ENCODE results near the gene CENPU. TPM values are rescaled to one million over a fixed set of nuclear protein-coding genes. Genes with fewer than 3 reads are reported as not detected.
"Not testable (repeated sequence)": the region's sequence is repeated elsewhere in the genome, so short reads cannot be mapped to it uniquely, and the experiment has no call there.

CENPU gene
- total RNA-seq, 1 donor from 2014 or later = 2.2 TPM

DNA sequence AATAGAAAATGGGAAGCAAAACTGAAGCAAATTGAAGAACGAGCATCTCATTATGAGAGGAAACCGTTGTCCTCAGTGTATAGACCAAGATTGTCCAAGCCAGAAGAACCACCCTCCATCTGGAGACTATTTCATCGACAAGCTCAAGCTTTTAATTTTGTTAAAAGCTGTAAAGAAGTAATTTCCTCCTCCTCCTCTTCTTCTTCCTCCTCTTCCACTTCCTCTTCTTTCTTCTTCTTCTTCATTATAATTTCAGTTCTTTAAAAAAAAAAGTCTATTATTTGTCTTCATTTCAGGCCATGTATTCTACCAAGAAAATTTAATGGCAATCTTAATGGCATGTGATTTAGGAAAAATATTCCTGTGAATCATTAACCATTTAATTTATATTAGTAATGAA lies 76.8 kb downstream of the CENPU start:
- ATAC-seq = no peak
- H3K27me3 ChIP-seq (ENCODE audit: low read depth) = no peaks in the 10 kb centered on the region
- TF ChIP-seq, protein P1, sequence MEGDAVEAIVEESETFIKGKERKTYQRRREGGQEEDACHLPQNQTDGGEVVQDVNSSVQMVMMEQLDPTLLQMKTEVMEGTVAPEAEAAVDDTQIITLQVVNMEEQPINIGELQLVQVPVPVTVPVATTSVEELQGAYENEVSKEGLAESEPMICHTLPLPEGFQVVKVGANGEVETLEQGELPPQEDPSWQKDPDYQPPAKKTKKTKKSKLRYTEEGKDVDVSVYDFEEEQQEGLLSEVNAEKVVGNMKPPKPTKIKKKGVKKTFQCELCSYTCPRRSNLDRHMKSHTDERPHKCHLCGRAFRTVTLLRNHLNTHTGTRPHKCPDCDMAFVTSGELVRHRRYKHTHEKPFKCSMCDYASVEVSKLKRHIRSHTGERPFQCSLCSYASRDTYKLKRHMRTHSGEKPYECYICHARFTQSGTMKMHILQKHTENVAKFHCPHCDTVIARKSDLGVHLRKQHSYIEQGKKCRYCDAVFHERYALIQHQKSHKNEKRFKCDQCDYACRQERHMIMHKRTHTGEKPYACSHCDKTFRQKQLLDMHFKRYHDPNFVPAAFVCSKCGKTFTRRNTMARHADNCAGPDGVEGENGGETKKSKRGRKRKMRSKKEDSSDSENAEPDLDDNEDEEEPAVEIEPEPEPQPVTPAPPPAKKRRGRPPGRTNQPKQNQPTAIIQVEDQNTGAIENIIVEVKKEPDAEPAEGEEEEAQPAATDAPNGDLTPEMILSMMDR (IDR thresholded peaks at IDR 0.05) = no peak

DNA sequence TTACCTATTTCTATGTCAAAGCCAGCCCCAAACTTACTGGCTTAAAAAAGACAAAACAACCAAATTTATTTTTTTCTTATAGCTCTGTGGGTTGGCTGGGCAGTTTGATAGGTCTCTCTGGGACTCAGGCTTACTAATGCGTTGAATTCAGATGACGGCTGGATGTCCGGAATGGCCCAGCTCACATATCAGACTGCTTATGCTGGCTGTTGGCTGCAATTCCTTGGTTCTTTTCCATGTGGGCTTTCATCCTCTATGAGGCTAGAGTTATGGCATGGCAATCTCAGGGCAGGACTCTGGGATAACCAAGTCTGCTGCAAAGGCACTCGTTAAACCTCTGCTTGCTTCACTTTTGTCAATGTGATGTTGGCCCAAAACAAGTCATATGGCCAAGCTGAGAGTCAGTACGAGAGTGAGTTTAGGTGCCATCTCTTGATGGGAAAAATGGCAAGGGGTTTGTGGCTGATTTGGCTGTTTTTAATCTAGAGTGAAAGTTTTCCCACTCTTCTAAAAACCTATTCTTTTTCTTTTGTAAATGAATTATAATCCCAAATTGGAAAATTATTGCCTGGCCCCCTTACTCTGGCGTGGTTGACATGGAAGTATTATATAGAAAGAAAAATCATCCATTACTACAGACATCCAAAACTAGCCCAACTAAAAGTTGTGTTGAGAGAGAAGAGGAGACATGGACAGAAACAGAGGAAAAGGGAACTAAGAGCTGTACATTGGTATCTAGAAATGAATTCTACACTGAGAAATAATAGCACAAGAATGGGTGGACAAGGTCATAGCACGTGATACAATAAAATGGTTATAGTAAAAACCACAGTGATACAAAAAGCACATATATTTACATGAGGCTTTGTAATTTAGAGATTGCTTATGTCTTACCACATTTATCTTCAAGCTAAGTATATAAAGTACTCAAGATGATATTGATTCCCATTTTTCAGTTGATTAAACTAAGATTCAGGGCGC lies 77.7 kb downstream of the CENPU start:
- intact Hi-C loops (cut with DNase I) = no loop called here
- no peaks in the 10 kb centered on the region for H3K27me3 ChIP-seq (ENCODE audit: low read depth)
- no peak for ATAC-seq
- H3K27ac ChIP-seq = no peak overlapping the region
- no peak for DNase-seq
- TF ChIP-seq, protein P1 (IDR thresholded peaks at IDR 0.05) = no peak
- no peaks in the 10 kb centered on the region for H3K9me3 ChIP-seq
- H3K4me3 ChIP-seq = no peak overlapping the region
- H3K4me1 ChIP-seq = no peaks in the 10 kb centered on the region
- peaks cover 23% of the 10 kb centered on the region for H3K36me3 ChIP-seq

More for the DNA sequence above, 76.8 kb downstream of the CENPU start:
- intact Hi-C loops (cut with DNase I) = no loop called here
- no peaks in the 10 kb centered on the region for H3K9me3 ChIP-seq
- no peaks in the 10 kb centered on the region for H3K4me1 ChIP-seq
- DNase-seq = no peak
- H3K4me3 ChIP-seq = no peak overlapping the region
- H3K27ac ChIP-seq = no peak overlapping the region
- H3K36me3 ChIP-seq = peaks cover 23% of the 10 kb centered on the region

DNA sequence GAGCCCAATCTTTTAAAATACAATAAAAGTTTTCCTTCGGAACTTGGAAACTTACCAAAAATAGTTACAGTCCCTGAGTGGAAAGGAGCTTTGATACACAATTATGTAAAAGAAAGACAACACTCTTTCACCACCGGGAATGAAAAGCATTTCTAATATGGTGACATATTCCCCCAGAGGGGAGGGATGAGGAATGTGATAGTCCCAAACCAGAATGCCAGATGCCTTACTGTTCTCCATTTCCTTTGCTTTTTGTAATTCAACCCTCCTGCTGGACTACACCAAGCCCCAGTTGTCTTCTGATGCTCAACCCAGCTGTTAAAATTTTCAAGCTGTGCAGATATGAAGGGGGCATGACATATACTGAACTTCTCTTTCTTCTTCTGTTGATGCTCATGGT lies 80.2 kb downstream of the CENPU start:
- DNase-seq (no peak), ATAC-seq (no peak)
- Histone ChIP-seq H3K4me3 (no peak overlapping the region), H3K27me3 (ENCODE audit: low read depth) (no peaks in the 10 kb centered on the region), H3K4me1 (peaks cover 7% of the 10 kb centered on the region), H3K27ac (no peak overlapping the region), H3K36me3 (peaks cover 8% of the 10 kb centered on the region), H3K9me3 (no peaks in the 10 kb centered on the region)
- intact Hi-C loops (cut with DNase I) = no loop called here
- TF ChIP-seq, protein P1 (IDR thresholded peaks at IDR 0.05) = no peak

DNA sequence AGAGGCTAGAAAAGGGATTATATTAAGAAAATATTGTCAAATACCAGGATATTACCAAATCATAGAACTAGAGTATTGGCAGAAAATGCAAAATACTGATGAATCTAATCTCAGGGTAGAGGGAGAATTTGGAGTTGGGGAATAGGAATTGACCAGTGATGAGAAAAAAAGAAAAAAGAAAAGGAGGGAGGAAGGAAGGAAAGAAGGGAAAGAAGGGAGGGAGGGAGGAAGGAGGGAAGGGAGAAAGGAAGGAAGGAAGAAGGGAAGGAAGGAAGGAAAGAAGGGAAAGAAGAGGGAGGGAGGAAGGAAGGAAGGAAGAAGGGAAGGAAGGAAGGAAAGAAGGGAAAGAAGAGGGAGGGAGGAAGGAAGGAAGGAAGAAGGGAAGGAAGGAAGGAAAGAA lies 81.2 kb downstream of the CENPU start:
- H3K27ac ChIP-seq; H3K36me3 ChIP-seq; intact Hi-C loops (cut with DNase I); ATAC-seq; H3K4me3 ChIP-seq; DNase-seq; H3K9me3 ChIP-seq; H3K27me3 ChIP-seq (ENCODE audit: low read depth): not testable (repeated sequence)
- peaks cover 13% of the 10 kb centered on the region for H3K4me1 ChIP-seq

DNA sequence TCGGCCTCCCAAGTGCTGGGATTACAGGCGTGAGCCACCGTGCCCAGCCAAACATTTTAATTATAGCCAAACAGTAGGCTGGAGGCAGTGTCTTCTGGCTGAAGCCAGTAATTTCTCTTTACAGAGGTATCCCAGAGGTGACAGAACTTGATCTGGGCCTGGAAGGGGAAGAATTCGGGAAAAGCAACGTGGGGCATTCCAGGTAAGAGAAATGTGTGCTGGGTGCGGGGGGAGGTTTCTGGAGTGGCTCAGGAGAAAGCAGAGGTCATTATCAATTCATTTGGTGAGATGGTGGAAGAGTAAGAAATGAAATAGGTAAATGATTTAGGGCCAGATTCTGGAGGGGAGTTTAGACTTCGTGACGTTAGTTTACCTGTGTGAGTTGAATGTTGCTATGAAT lies 82.0 kb downstream of the CENPU start:
- intact Hi-C loops (cut with DNase I) = no loop called here
- no peaks in the 10 kb centered on the region for H3K9me3 ChIP-seq
- no peak overlapping the region for H3K27ac ChIP-seq
- DNase-seq (no peak), ATAC-seq (no peak)
- no peak overlapping the region for H3K4me3 ChIP-seq
- TF ChIP-seq, protein P1 (IDR thresholded peaks at IDR 0.05) = no peak
- no peaks in the 10 kb centered on the region for H3K27me3 ChIP-seq (ENCODE audit: low read depth)
- peaks cover under 1% of the 10 kb centered on the region for H3K36me3 ChIP-seq
- H3K4me1 ChIP-seq = peaks cover 21% of the 10 kb centered on the region
